Brain microvascular endothelial cell (primary cell): ENCODE data around the gene FBXL17.

Source experiments
- DNase-seq: peaks from one replicate; pipeline ENCODE4 v3.0.0-alpha.2; 2020
- H3K27ac ChIP-seq: fragments of 250-450 bp; sonication (Bioruptor Pico); 2 replicates; pipeline ENCODE4 v1.5.1; 2020; ENCODE audit warnings: mild to moderate bottlenecking, moderate library complexity
- H3K27me3 ChIP-seq: fragments of 250-450 bp; sonication (Bioruptor Pico); replicated peaks from 2 replicates; pipeline ENCODE4 v1.5.1; 2020; ENCODE audit warnings: mild to moderate bottlenecking
- H3K36me3 ChIP-seq: fragments of 250-450 bp; sonication (Bioruptor Pico); replicated peaks from 2 replicates; pipeline ENCODE4 v1.5.1; 2020; ENCODE audit warnings: mild to moderate bottlenecking
- H3K4me3 ChIP-seq: 2 replicates; pipeline ENCODE4 v1.5.1; 2011; ENCODE audit warnings: low read depth, mild to moderate bottlenecking, control low read depth, low read length, moderate library complexity
- in situ Hi-C: cut with HindIII; loops from 2 replicates; pipeline ENCODE4 v1.10.0; 2017; ENCODE audit warnings: low sequenced_read_pairs, low pct_ligation_motif_present
- TF ChIP-seq, protein P1 (sequence below): IDR thresholded peaks from 2 replicates; pipeline ENCODE4 v1.5.1; 2011; ENCODE audit warnings: low read depth, mild to moderate bottlenecking, moderate library complexity, low read length, control low read depth, inconsistent platforms; ENCODE audit errors: missing control alignments

Gene FBXL17

DNA sequence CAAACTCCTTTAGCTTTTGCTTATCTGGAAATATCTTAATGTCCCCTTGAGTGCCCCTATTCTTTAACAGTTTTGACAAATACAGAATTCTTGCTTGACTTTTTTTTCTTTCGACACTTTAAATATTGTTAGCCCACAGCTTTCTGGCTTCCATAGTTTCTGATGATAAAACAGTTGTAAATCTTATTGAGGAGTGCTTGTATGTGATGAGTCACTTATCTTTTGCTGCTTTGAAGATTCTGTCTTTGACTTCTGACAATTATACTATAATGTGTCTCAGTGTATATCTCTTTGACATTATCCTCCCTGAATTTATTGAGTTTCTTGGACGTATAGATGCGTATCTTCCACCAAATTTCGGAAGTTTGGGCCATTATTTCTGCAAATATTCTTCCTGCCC, 21.6 kb downstream of the FBXL17 start:
- Histone ChIP-seq H3K36me3 (no peaks in the 10 kb centered on the region), H3K4me3 (no peak overlapping the region), H3K27ac (no peak overlapping the region), H3K27me3 (no peaks in the 10 kb centered on the region)
- DNase-seq: no peak
- in situ Hi-C loops: no loop called here
- TF ChIP-seq, protein P1, sequence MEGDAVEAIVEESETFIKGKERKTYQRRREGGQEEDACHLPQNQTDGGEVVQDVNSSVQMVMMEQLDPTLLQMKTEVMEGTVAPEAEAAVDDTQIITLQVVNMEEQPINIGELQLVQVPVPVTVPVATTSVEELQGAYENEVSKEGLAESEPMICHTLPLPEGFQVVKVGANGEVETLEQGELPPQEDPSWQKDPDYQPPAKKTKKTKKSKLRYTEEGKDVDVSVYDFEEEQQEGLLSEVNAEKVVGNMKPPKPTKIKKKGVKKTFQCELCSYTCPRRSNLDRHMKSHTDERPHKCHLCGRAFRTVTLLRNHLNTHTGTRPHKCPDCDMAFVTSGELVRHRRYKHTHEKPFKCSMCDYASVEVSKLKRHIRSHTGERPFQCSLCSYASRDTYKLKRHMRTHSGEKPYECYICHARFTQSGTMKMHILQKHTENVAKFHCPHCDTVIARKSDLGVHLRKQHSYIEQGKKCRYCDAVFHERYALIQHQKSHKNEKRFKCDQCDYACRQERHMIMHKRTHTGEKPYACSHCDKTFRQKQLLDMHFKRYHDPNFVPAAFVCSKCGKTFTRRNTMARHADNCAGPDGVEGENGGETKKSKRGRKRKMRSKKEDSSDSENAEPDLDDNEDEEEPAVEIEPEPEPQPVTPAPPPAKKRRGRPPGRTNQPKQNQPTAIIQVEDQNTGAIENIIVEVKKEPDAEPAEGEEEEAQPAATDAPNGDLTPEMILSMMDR: no peak

DNA sequence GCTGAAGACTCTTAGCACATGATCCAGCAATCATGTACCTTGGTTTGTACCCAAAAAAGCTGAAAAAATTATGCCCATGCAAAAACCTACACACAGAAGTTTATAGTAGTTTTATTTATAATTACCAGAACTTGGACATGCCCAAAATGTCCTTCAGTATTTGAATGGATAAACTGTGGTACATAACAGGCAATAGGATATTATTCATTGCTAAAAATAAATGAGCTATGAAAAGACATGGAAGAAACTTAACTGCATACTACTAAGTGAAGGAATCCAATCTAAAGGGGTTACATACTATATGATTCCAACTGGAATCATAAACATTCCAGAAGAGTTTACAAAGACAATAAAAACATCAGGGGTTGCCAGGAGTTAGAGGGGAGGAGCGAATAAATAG, 25.6 kb downstream of the FBXL17 start:
- H3K27ac ChIP-seq: no peak overlapping the region
- no peaks in the 10 kb centered on the region for H3K36me3 ChIP-seq
- TF ChIP-seq, protein P1: no peak
- in situ Hi-C loops: no loop called here
- H3K27me3 ChIP-seq: no peaks in the 10 kb centered on the region
- DNase-seq: no peak
- no peak overlapping the region for H3K4me3 ChIP-seq

- in situ Hi-C loops: no loop called here
Observed at GRCh38 chr5:108353087-108353486, 28.8 kb downstream of the FBXL17 start.

GRCh38 chr5:108345541-108346171, 36.2 kb downstream of the FBXL17 start:
- TF ChIP-seq, protein P1: no peak
- H3K27me3 ChIP-seq: no peaks in the 10 kb centered on the region
- no peak overlapping the region for H3K4me3 ChIP-seq
- no peak overlapping the region for H3K27ac ChIP-seq
- H3K36me3 ChIP-seq: no peaks in the 10 kb centered on the region
- in situ Hi-C loops: no loop called here
- no peak for DNase-seq

More at GRCh38 chr5:108353087-108353486, 28.8 kb downstream of the FBXL17 start:
- H3K4me3 ChIP-seq: no peak overlapping the region
- H3K27ac ChIP-seq: no peak overlapping the region
- TF ChIP-seq, protein P1: no peak
- H3K27me3 ChIP-seq: no peaks in the 10 kb centered on the region
- no peak for DNase-seq
- H3K36me3 ChIP-seq: no peaks in the 10 kb centered on the region

GRCh38 chr5:108344103-108344822, 37.6 kb downstream of the FBXL17 start:
- no peaks in the 10 kb centered on the region for H3K27me3 ChIP-seq

More at GRCh38 chr5:108344103-108344822, 37.6 kb downstream of the FBXL17 start:
- H3K36me3 ChIP-seq: no peaks in the 10 kb centered on the region
- TF ChIP-seq, protein P1: no peak
- in situ Hi-C loops: no loop called here
- H3K4me3 ChIP-seq: no peak overlapping the region
- no peak for DNase-seq
- no peak overlapping the region for H3K27ac ChIP-seq
